Measurements from ENCODE around the gene PDE2A. TPM values are rescaled to one million over a fixed set of nuclear protein-coding genes. Genes with fewer than 3 reads are reported as not detected.

The PDE2A gene
- polyA plus RNA-seq, 1 donor (not counting 4 experiments of a cell fraction or from before 2014, with no cell fraction given): 0.38 TPM

DNA sequence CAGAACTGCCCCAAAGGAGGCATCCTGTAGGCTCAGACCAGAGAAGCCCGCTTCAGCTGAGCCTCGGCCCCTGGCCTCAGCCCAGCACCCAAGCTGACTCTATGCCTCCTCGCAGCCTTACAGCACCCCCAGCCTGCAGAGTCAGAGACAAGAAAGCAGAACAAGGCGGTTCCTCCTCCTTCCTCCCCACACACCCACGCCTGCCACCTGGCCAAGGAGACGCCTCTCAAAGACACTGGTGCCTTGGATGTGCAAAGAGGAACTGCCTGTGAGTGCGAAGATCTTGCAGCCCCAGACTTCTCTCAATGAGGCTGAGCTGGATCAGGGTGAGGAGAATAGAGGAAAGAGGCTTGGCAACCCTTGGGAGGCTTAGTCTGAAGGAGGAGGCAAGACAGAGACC, 60.2 kb downstream of the PDE2A start:
- H3K27me3 ChIP-seq (ENCODE audit: control insufficient read depth, extremely low read depth, insufficient read depth, low read length): peaks cover 37% of the 10 kb centered on the region
- H3K9ac ChIP-seq (ENCODE audit: control insufficient read depth, extremely low read depth, insufficient read depth, low read length): no peak overlapping the region
- H3K36me3 ChIP-seq (ENCODE audit: control insufficient read depth in 2 of 2, extremely low read depth in 1 of 2, insufficient read depth in 2 of 2, low read length in 2 of 2): no peaks in the 10 kb centered on the region
- H2AFZ ChIP-seq (ENCODE audit: control insufficient read depth, low read length): no peak overlapping the region
- peaks cover 3% of the 10 kb centered on the region for H4K20me1 ChIP-seq (ENCODE audit: control insufficient read depth, extremely low read depth, insufficient read depth, low read length)
- TF ChIP-seq, protein P1, sequence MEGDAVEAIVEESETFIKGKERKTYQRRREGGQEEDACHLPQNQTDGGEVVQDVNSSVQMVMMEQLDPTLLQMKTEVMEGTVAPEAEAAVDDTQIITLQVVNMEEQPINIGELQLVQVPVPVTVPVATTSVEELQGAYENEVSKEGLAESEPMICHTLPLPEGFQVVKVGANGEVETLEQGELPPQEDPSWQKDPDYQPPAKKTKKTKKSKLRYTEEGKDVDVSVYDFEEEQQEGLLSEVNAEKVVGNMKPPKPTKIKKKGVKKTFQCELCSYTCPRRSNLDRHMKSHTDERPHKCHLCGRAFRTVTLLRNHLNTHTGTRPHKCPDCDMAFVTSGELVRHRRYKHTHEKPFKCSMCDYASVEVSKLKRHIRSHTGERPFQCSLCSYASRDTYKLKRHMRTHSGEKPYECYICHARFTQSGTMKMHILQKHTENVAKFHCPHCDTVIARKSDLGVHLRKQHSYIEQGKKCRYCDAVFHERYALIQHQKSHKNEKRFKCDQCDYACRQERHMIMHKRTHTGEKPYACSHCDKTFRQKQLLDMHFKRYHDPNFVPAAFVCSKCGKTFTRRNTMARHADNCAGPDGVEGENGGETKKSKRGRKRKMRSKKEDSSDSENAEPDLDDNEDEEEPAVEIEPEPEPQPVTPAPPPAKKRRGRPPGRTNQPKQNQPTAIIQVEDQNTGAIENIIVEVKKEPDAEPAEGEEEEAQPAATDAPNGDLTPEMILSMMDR (optimal IDR thresholded peaks at IDR 0.05 in 1 of 3, IDR thresholded peaks at IDR 0.05 in 1 of 3, conservative IDR thresholded peaks at IDR 0.05 in 1 of 3; ENCODE audit: extremely low read depth in 1 of 3, insufficient read depth in 2 of 3, low read length in 3 of 3): no peak
- no peak for TF ChIP-seq EZH2 (IDR thresholded peaks at IDR 0.05; ENCODE audit: low read length)
- no peaks in the 10 kb centered on the region for H3K9me1 ChIP-seq (ENCODE audit: control insufficient read depth, extremely low read depth, insufficient read depth, low read length)
- H3K79me2 ChIP-seq (ENCODE audit: control insufficient read depth, insufficient read depth, low read length): no peaks in the 10 kb centered on the region
- dilution Hi-C loops (cut with MboI; ENCODE audit: extremely low pct_ligation_motif_present, low sequenced_read_pairs): no loop called here
- H3K4me2 ChIP-seq (ENCODE audit: control insufficient read depth, extremely low read depth, insufficient read depth, low read depth, low read length): no peak overlapping the region
- no peaks in the 10 kb centered on the region for H3K4me1 ChIP-seq (ENCODE audit: control insufficient read depth, extremely low read depth, insufficient read depth, low read length)
- no peak overlapping the region for H3K4me3 ChIP-seq (ENCODE audit: control insufficient read depth in 2 of 3, extremely low read depth in 1 of 3, insufficient read depth in 2 of 3, low read depth in 1 of 3, low read length in 3 of 3)
- H3K27ac ChIP-seq (ENCODE audit: control insufficient read depth, insufficient read depth, low read length): no peak overlapping the region
- DNase-seq (ENCODE audit: low read depth, low spot score): no peak
- no peaks in the 10 kb centered on the region for H3K9me3 ChIP-seq (ENCODE audit: control insufficient read depth, low read depth, low read length)
- no peak for FAIRE-seq

DNA sequence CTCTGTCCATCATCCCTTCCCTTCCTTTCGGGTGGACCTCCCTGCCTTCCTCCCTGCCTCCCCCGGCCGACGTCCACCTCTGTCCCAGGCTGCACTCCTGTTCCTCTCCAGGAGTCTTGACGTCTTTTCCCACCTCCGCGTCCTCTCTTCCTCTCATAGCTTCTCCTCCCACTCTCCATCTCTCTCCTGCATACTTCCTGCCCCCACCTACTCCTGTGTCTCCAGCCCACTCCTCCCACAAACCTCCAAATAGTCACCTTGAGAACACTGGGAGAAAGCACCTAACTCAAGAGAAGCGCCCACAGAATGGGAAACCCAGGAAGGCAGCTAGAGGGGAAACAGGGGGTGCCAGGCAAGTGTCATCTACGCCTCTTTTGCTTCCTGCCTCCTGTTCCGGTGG, 60.8 kb downstream of the PDE2A start:
- H3K4me1 ChIP-seq (ENCODE audit: control insufficient read depth, extremely low read depth, insufficient read depth, low read length): no peaks in the 10 kb centered on the region

More for the DNA sequence above, 60.8 kb downstream of the PDE2A start:
- Histone ChIP-seq H3K4me3 (ENCODE audit: control insufficient read depth in 2 of 3, extremely low read depth in 1 of 3, insufficient read depth in 2 of 3, low read depth in 1 of 3, low read length in 3 of 3) (no peak overlapping the region), H2AFZ (ENCODE audit: control insufficient read depth, low read length) (no peak overlapping the region), H3K27me3 (ENCODE audit: control insufficient read depth, extremely low read depth, insufficient read depth, low read length) (peaks cover 34% of the 10 kb centered on the region), H4K20me1 (ENCODE audit: control insufficient read depth, extremely low read depth, insufficient read depth, low read length) (peaks cover 3% of the 10 kb centered on the region), H3K4me2 (ENCODE audit: control insufficient read depth, extremely low read depth, insufficient read depth, low read depth, low read length) (no peak overlapping the region), H3K9ac (ENCODE audit: control insufficient read depth, extremely low read depth, insufficient read depth, low read length) (no peak overlapping the region), H3K9me1 (ENCODE audit: control insufficient read depth, extremely low read depth, insufficient read depth, low read length) (no peaks in the 10 kb centered on the region), H3K36me3 (ENCODE audit: control insufficient read depth in 2 of 2, extremely low read depth in 1 of 2, insufficient read depth in 2 of 2, low read length in 2 of 2) (no peaks in the 10 kb centered on the region), H3K27ac (ENCODE audit: control insufficient read depth, insufficient read depth, low read length) (no peak overlapping the region), H3K9me3 (ENCODE audit: control insufficient read depth, low read depth, low read length) (no peaks in the 10 kb centered on the region), H3K79me2 (ENCODE audit: control insufficient read depth, insufficient read depth, low read length) (no peaks in the 10 kb centered on the region)
- FAIRE-seq: no peak
- dilution Hi-C loops (cut with MboI; ENCODE audit: extremely low pct_ligation_motif_present, low sequenced_read_pairs): no loop called here
- DNase-seq (ENCODE audit: low read depth, low spot score): no peak
- TF ChIP-seq, protein P1 (optimal IDR thresholded peaks at IDR 0.05 in 1 of 3, IDR thresholded peaks at IDR 0.05 in 1 of 3, conservative IDR thresholded peaks at IDR 0.05 in 1 of 3; ENCODE audit: extremely low read depth in 1 of 3, insufficient read depth in 2 of 3, low read length in 3 of 3): no peak
- no peak for TF ChIP-seq EZH2 (IDR thresholded peaks at IDR 0.05; ENCODE audit: low read length)
